ENCODE data around the gene CASP6. TPM values are rescaled to one million over a fixed set of nuclear protein-coding genes. Genes with fewer than 3 reads are reported as not detected.

The CASP6 gene
- total and polyA plus RNA-seq, 2 of the 8 experiments (the other 6 are each of a cell fraction or from before 2014, with no cell fraction given): 29.5 to 35.1 TPM

- Histone ChIP-seq H2BK12ac (ENCODE audit: low read depth, low read length) (no peak overlapping the region), H3K27ac (ENCODE audit: low read depth, low read length) (no peak overlapping the region), H2AK5ac (ENCODE audit: low read depth, low read length) (no peak overlapping the region), H3K23me2 (ENCODE audit: low read depth, low read length) (no peaks in the 10 kb centered on the region), H3K79me2 (ENCODE audit: control insufficient read depth in 1 of 2, insufficient read depth in 2 of 2, low read length in 2 of 2) (peaks cover 8 to 49% of the 10 kb centered on the region in 2 experiments), H4K8ac (ENCODE audit: extremely low read depth, insufficient read depth, low read length) (no peak overlapping the region), H2BK20ac (ENCODE audit: low read length) (no peak overlapping the region), H3K4me2 (ENCODE audit: insufficient read depth in 1 of 2, low read depth in 2 of 2, low read length in 2 of 2) (no peak overlapping the region), H4K20me1 (replicated peaks in 1 of 2; ENCODE audit: control insufficient read depth in 1 of 2, insufficient read depth in 2 of 2, low read length in 2 of 2) (no peaks in the 10 kb centered on the region), H3K36me3 (ENCODE audit: control insufficient read depth in 2 of 4, insufficient read depth in 4 of 4, low read length in 3 of 4) (peaks cover 0 to 24% (median 12%) of the 10 kb centered on the region in 4 experiments; a peak in 6 of 8 replicates), H3K4me1 (replicated peaks in 1 of 4; ENCODE audit: control insufficient read depth in 3 of 4, insufficient read depth in 4 of 4, low read length in 3 of 4) (no peaks in the 10 kb centered on the region), H3K18ac (ENCODE audit: extremely low read depth, low read length) (no peak overlapping the region), H2BK120ac (replicated peaks; ENCODE audit: low read depth, low read length) (no peak overlapping the region), H2BK15ac (ENCODE audit: low read length) (no peak overlapping the region), H3K4ac (replicated peaks; ENCODE audit: insufficient read length, low read depth, low read length) (no peak overlapping the region), H3K56ac (replicated peaks; ENCODE audit: insufficient read length, low read depth, low read length) (no peak overlapping the region), H4K91ac (replicated peaks; ENCODE audit: insufficient read length, low read length) (no peak overlapping the region), H2BK5ac (ENCODE audit: low read depth, low read length) (no peak overlapping the region), H2AFZ (ENCODE audit: low read length) (no peak overlapping the region), H4K5ac (ENCODE audit: insufficient read length, low read depth, low read length) (no peak overlapping the region), H3K9ac (replicated peaks in 1 of 4; ENCODE audit: extremely low read depth in 1 of 4, low read depth in 3 of 4, low read length in 3 of 4) (no peak overlapping the region), H3K27me3 (replicated peaks in 1 of 4; ENCODE audit: control insufficient read depth in 3 of 4, extremely low read depth in 1 of 4, insufficient read depth in 3 of 4, low read length in 3 of 4) (no peaks in the 10 kb centered on the region), H3K4me3 (ENCODE audit: extremely low read depth in 1 of 4, insufficient read depth in 2 of 4, low read depth in 3 of 4, low read length in 4 of 4) (no peak overlapping the region), H3K14ac (ENCODE audit: insufficient read length) (no peak overlapping the region), H3K79me1 (ENCODE audit: low read depth, low read length) (no peaks in the 10 kb centered on the region), H3K9me3 (ENCODE audit: insufficient read depth in 2 of 2, low read depth in 1 of 2, low read length in 1 of 2) (no peaks in the 10 kb centered on the region), H3K23ac (ENCODE audit: insufficient read length) (no peak overlapping the region)
- CTCF ChIA-PET (ENCODE audit: partially characterized antibody): no interaction called here
- no peak for FAIRE-seq
- DNase-seq (ENCODE audit: low read depth in 1 of 2, low spot score in 2 of 2): no peak
- WGBS, 2 experiments (ENCODE audit: extremely low coverage in 1 of 2, insufficient coverage in 1 of 2, insufficient read length in 1 of 2, insufficient replicate concordance in 2 of 2, low coverage in 1 of 2, low lambda C conversion rate in 2 of 2, missing lambda C conversion rate in 1 of 2): 93% methylated on average over 4 of the region's 4 CpGs; no CpG with 5 or more reads in 1 of the 2 experiments
- POLR2A ChIA-PET (ENCODE audit: partially characterized antibody): no interaction called here
- TF ChIP-seq BRCA1 (IDR thresholded peaks at IDR 0.05; ENCODE audit: low read depth, low read length) (no peak), ATF3 (IDR thresholded peaks at IDR 0.05; ENCODE audit: insufficient read depth, low read depth, low read length) (no peak), RAD21 (IDR thresholded peaks at IDR 0.05 in 1 of 2, conservative IDR thresholded peaks at IDR 0.05 in 1 of 2; ENCODE audit: low read depth in 2 of 2, low read length in 2 of 2) (no peak), MAX (IDR thresholded peaks at IDR 0.05) (no peak), SP4 (IDR thresholded peaks at IDR 0.05; ENCODE audit: low read length) (no peak), SP2 (IDR thresholded peaks at IDR 0.05; ENCODE audit: low read length) (no peak), RNF2 (IDR thresholded peaks at IDR 0.05; ENCODE audit: borderline replicate concordance, low read depth, low read length, missing control alignments, poor library complexity, severe bottlenecking) (no peak), USF2 (IDR thresholded peaks at IDR 0.05; ENCODE audit: low read length) (no peak), CHD1 (IDR thresholded peaks at IDR 0.05; ENCODE audit: low read depth, low read length) (no peak), CTBP2 (IDR thresholded peaks at IDR 0.05; ENCODE audit: borderline replicate concordance, insufficient read depth, insufficient read length, low read length) (no peak), POLR2AphosphoS5 (IDR thresholded peaks at IDR 0.05; ENCODE audit: low read depth, low read length) (no peak)
Measured at GRCh38 chr4:109719604-109720003, 16.4 kb upstream of the CASP6 start.
